GM12874 (cell line): ENCODE data around the gene LDLRAD4.

Experiments used
- CTCF ChIP-seq: IDR thresholded peaks from 2 replicates; pipeline ENCODE4 v1.5.1; 2011; ENCODE audit warnings: low read depth, mild to moderate bottlenecking, control low read depth, low read length, moderate library complexity; ENCODE audit not compliant: insufficient read depth

Gene LDLRAD4

GRCh38 chr18:13604786-13605185 is 386.2 kb downstream of the LDLRAD4 start:
- no peak for TF ChIP-seq CTCF

- no peak for TF ChIP-seq CTCF
These were observed 386.9 kb downstream of the LDLRAD4 start for GRCh38 chr18:13605477-13605876.

- no peak for TF ChIP-seq CTCF
These were observed 387.3 kb downstream of the LDLRAD4 start for GRCh38 chr18:13605901-13606300.

- no peak for TF ChIP-seq CTCF
These were observed 388.2 kb downstream of the LDLRAD4 start for GRCh38 chr18:13606604-13607254.

GRCh38 chr18:13608791-13609532 is 390.4 kb downstream of the LDLRAD4 start:
- no peak for TF ChIP-seq CTCF

- no peak for TF ChIP-seq CTCF
These were observed 392.1 kb downstream of the LDLRAD4 start for GRCh38 chr18:13610555-13611141.

GRCh38 chr18:13611142-13611600 is 392.6 kb downstream of the LDLRAD4 start:
- TF ChIP-seq CTCF: no peak
